BJ (cell line): ENCODE data around the gene PCYT1A. TPM values are rescaled to one million over a fixed set of nuclear protein-coding genes. Genes with fewer than 3 reads are reported as not detected.

ENCODE experiments used
- CTCF ChIA-PET: fragments of 350-600 bp; formaldehyde crosslinking; extraction: SDS; loops from one replicate; lab custom pipeline; 2021; ENCODE audit warnings: antibody characterized with exemption, inconsistent platforms; lab: Yijun Ruan, JAX
- POLR2A ChIA-PET: fragments of 300-600 bp; sonication (Branson Sonifier 250); formaldehyde crosslinking; extraction: SDS; loops from one replicate; lab custom pipeline; 2021; ENCODE audit warnings: antibody characterized with exemption; lab: Charles Lee
- DNase-seq: peaks from one replicate; pipeline ENCODE4 v3.0.0-alpha.2; 2011; ENCODE audit warnings: low read depth
- H3K27me3 ChIP-seq: 2 replicates; pipeline ENCODE4 v1.6.0; 2011; ENCODE audit warnings: low read length; ENCODE audit not compliant: control insufficient read depth, insufficient read depth
- H3K36me3 ChIP-seq: 2 replicates; pipeline ENCODE4 v1.5.1; 2011; ENCODE audit warnings: low read length; ENCODE audit not compliant: control insufficient read depth, insufficient read depth
- H3K4me3 ChIP-seq: 2 replicates; pipeline ENCODE4 v1.5.1; 2011; ENCODE audit warnings: low read depth, mild to moderate bottlenecking, control low read depth, low read length
- CTCF ChIP-seq: IDR thresholded peaks from 2 replicates; pipeline ENCODE4 v1.5.1; 2011; ENCODE audit warnings: low read depth, mild to moderate bottlenecking, control low read depth, inconsistent platforms, low read length, moderate library complexity; ENCODE audit not compliant: insufficient read depth
- polyA plus RNA-seq: library from polyadenylated mRNA; depleted of rRNA; stranded (reverse); fragments of >200 nt; gene quantifications from 2 replicates; pipeline ENCODE4 v1.2.3, GENCODE V29; 2011

PCYT1A gene
- polyA plus RNA-seq, 1 experiment = 75.0 TPM

GRCh38 chr3:196281962-196282361, 5.6 kb downstream of the PCYT1A start:
- H3K36me3 ChIP-seq = no peaks in the 10 kb centered on the region
- ChIA-PET POLR2A (no interaction called here), CTCF (interaction anchor here (0.6 to 1.9 kb wide), 4 partner anchors 14 to 247 kb away, joined by 3 to 9 read pairs (median 4); no protein-coding TSS in a partner anchor)
- DNase-seq = no peak
- TF ChIP-seq CTCF = no peak
- no peaks in the 10 kb centered on the region for H3K27me3 ChIP-seq
- H3K4me3 ChIP-seq = no peak overlapping the region

- Histone ChIP-seq H3K27me3 (no peaks in the 10 kb centered on the region), H3K36me3 (no peaks in the 10 kb centered on the region), H3K4me3 (no peak overlapping the region)
- TF ChIP-seq CTCF = no peak
- POLR2A ChIA-PET = interaction anchor here (0.6 kb wide), 1 partner anchor 1514 kb away, joined by 5 read pairs; no protein-coding TSS in a partner anchor
- CTCF ChIA-PET = interaction anchor here (1.2 kb wide), 1 partner anchor 13 kb away, joined by 4 read pairs; no protein-coding TSS in a partner anchor
- no peak for DNase-seq
Measured at GRCh38 chr3:196280689-196281440, 6.7 kb downstream of the PCYT1A start.

GRCh38 chr3:196275126-196275525, 12.4 kb downstream of the PCYT1A start:
- CTCF ChIA-PET = no interaction called here

GRCh38 chr3:196274585-196274984, 12.9 kb downstream of the PCYT1A start:
- Histone ChIP-seq H3K27me3 (no peaks in the 10 kb centered on the region), H3K36me3 (peaks cover 11% of the 10 kb centered on the region), H3K4me3 (no peak overlapping the region)
- CTCF ChIA-PET = no interaction called here
- DNase-seq = no peak
- TF ChIP-seq CTCF = no peak
- POLR2A ChIA-PET = no interaction called here

More at GRCh38 chr3:196275126-196275525, 12.4 kb downstream of the PCYT1A start:
- no peak for DNase-seq
- no peak overlapping the region for H3K4me3 ChIP-seq
- no peaks in the 10 kb centered on the region for H3K27me3 ChIP-seq
- H3K36me3 ChIP-seq = peaks cover 11% of the 10 kb centered on the region
- no peak for TF ChIP-seq CTCF
- POLR2A ChIA-PET = no interaction called here

- Histone ChIP-seq H3K36me3 (peaks cover 11% of the 10 kb centered on the region), H3K4me3 (no peak overlapping the region), H3K27me3 (no peaks in the 10 kb centered on the region)
- DNase-seq = no peak
- no peak for TF ChIP-seq CTCF
- CTCF ChIA-PET = interaction anchor here (1.5 kb wide), 1 partner anchor 20 kb away, joined by 6 read pairs; no protein-coding TSS in a partner anchor
- POLR2A ChIA-PET = no interaction called here
Measured at GRCh38 chr3:196273655-196274054, 13.9 kb downstream of the PCYT1A start.
